HG02798 (cell line): ENCODE results near the gene MCTP2.
A peak's percentile ranks its signal among the peaks of the same experiment; 100 is the strongest.

Experiments used
- ATAC-seq: cut with Tn5 transposase; IDR thresholded peaks from one replicate; pipeline ENCODE4 v1.9.1; 2021; ENCODE audit warnings: mild to moderate bottlenecking; ENCODE audit not compliant: unreplicated experiment, poor library complexity

Gene MCTP2

DNA sequence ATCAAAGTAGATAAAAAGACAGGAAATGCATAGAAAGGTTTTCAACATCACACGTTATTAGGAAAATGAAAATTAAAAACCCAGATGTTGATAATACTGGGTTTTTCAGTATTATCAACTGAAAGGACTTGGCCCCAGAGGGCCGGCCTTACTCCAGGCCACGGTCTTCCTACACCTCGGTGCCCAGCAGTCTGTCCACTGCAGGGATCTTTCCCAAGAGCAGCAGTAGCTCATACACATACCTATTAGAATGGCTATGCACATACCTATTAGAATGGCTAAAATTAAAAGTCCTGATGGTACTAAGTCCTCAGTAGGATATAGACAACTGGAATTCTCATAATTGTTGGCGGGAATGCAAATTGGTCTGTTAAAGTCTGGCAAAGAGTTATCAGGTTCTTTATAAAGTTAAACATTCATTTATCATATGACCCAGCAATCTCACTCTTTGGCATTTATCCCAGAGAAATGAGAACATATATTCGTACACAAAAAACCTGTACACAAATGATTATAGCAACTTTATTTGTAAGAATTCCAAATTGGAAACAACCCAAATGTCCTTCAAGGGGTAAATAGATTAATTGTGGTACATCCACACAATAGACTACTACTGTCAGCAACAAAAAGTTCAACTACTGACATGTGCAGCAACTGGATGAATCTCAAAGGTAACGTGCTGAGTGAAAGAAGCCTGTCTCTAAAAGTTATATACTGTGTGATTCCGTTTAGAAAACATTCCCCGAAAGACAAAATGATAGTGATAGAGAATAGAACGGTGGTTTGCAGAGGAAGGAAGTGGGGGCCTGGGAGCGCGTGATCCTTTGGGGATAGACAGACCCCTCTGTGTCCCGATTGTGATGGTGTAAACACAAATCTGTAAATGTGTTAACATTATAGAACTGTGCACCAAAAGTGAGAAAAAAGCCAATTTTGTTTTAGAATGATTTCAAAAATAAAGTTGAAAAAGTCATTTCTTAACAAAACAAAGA lies 62.3 kb downstream of the MCTP2 start:
- ATAC-seq: no peak

DNA sequence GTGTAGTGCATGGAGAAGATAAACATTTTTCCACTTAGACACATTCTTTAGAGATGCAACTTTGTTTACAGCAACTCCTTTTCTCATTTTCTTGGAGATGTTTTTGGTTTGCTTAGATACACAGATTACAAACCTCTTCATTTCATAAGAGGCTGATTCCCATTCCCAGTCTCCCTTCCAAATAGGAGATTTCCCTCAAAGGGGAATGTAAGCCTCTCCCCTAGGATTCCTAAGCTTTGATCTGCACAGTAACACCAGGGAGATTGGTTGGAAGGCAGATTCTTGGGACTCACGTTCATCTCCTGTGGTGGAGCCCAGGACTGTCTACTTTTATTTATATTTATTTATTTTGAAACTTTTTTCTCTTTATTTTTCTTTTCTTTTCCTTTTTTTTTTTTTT lies 63.2 kb downstream of the MCTP2 start:
- no peak for ATAC-seq

DNA sequence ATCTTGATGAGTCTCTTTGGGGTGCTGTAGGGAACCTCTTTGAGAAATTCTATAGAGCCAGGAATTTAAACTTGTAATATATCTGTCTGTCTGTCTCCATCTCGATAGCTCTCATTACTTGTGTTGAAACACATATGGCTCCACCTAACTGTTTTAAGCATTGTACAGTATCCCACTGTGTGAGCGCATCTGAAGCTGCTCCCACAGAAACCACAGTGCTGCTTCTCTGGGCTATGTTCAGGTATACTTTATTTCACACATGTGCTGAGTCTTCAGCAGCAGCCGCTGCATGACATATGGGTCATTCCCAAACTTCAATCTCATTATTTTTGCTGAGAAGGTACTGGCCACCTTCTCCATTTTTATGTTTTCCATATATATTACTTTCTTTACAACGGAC lies 63.9 kb downstream of the MCTP2 start:
- no peak for ATAC-seq

DNA sequence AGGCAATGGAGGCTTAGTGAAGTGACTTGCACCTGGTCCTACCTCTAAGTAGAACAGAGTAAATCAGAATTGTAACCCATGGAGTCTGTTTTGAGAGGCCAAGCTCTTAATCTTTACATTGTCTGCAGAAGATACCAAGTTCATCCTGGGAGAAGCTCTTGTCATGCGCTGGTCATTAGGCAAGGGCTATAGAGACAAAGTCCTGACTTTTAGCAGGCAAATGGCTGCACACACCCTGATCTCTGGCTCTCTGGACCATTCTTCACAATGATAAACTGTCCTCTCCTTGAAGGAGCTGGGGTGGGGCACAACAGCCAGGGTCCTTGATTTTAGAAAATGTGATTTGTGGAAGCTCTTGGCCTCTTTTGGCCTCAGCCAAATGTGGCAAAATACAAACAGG lies 65.4 kb downstream of the MCTP2 start:
- ATAC-seq: no peak

DNA sequence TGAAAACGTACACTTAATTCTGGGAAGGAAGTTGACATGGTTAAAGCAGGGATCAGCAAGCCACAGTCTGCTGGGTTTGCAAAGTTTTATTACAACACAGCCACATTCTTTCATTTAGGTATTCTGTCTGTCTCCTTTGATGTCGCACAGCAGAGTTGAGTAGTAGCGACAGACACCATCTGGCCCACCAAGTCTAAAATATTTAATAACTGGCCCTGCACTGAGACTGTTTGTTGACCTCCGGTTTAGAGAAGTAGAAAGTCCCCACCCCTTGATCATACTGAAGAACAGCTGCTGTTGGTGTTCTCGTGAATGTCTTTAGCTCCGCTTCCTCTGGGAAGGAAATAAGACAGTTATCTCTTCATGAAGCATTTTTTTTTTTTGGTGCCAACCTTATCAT lies 66.2 kb downstream of the MCTP2 start:
- ATAC-seq: peak; percentile 86

DNA sequence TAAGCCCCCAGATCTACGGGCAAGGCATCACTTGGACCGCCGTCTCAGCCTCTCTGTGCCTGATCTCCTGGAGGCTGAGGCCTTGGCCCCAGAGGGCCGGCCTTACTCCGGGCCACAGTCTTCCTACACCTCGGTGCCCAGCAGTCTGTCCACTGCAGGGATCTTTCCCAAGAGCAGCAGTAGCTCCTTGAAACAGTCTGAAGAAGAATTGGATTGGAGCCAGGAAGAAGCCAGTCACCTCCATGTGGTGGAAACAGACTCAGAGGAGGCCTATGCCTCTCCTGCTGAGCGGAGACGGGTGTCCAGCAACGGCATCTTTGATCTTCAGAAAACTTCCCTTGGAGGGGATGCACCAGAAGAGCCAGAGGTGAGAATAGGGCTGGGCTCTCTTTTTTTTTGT lies 67.0 kb downstream of the MCTP2 start:
- ATAC-seq: no peak

DNA sequence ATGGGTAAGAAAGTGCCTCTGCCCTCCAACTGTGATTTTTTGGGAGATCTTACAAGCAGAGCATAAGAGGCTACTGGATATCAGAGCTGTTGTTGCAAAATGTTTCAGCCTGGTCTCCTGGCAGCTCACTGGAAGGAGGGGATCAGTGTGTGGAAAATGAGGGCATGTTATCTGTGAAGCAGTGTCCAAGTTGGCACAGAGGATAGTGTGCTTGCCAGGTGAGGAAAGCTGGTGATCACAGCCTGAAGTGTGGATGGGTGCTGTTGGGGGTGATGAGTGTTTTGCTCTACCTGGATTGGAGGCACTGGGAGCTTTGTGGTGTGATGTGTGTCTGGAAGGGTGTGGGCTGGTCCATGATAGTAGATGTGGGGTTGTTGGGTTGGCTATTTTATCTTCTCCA lies 69.3 kb downstream of the MCTP2 start:
- ATAC-seq: no peak

DNA sequence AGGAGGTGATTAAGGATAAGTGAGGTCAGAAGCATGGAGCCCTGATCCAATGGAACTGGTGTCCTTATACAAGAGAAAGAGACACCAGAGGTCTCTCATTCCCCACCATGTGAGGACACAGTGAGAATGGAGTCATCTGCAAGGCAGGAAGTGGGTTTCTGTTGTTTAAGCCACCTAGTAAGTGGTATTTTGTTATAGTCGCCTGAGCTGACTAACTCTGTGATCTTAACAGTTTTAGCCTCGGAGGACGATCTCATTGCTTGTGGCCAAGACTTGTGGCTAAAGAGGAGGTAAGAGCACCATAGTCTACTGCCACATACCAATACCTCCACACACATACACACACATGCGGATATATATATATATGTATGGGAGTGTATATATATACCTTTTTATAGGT lies 73.8 kb downstream of the MCTP2 start:
- peak; percentile 37 for ATAC-seq

DNA sequence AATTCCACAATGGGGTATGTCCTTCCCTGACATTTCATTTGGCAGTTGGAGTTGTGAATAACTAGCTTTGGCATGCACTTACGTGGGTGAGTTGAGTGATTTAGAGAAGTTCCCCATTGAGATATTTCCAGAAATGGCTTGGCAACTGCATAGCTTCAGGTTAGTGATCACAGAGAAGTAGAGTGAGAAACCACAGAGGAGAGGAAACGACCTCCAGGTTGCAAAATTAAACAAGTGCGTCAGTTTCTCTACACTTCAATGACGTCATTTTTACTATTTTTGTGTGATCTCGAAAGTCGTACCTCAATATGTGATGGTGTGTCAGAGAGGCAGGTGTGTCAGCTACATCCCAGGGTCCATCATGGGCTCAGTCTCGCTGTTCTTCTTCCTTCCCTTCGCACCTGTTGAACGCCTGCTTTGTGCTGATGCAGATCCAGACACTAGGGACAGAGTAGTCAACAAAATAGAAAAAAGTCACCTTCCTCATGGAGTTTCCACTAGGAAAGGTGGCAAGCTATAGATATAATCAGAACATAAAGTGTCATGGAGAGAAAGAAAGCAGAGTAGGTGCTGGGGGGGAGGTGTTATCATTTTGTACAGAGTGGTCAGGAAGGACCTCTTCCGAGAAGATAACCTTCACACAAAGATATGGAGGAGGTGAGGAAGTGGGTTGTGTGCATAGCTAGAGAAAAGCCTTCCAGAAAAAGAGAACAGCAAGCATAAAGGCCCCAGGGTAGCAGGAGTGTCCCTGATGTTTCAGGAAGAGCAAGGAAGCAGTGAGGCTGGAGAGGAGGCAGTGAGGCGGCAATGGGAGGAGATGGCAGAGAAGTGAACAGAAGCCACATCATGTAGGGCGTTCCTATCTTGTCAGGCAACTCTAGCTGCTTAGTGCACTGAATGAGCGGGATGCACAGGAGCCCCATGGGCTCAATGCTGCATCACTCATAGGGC lies 75.6 kb downstream of the MCTP2 start:
- ATAC-seq: peak; percentile 89

DNA sequence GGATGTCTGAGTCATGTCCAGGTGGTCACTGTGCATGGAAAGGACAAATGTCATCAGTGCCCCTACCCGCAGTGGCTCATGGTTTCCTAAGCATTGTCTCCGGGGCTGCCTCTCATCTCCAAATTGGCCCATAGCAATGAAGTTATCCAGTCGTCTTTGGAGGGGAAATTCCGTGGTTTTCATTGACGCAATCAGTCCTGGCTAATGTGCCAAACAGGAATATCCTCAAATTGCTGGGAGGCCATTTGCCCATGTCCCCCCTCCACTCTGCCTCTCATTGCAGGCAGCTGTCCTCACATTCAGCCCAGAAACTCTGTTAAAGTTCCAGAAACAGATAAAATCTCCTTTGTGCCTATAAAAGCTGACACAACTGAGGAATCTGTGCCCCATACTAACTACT lies 81.6 kb downstream of the MCTP2 start:
- ATAC-seq: no peak

DNA sequence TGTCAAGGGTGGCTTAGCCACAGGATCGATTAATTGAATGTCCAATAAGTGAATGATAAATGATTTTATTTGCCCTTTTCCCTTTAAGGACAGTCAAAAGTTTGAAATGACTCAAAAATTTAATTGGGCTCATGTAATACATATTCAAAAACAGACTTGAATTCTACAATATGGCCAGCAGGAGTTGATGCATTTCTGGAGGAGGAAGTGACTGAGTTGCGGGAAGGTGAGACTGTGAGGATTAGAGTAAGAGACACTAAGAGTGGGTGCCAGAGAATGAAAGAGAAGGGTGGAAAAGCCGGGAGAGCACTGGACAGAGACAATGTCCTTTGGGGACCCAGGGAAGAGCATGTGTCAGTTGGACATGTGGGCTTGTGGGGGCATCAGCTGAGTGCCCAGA lies 83.3 kb downstream of the MCTP2 start:
- no peak for ATAC-seq

DNA sequence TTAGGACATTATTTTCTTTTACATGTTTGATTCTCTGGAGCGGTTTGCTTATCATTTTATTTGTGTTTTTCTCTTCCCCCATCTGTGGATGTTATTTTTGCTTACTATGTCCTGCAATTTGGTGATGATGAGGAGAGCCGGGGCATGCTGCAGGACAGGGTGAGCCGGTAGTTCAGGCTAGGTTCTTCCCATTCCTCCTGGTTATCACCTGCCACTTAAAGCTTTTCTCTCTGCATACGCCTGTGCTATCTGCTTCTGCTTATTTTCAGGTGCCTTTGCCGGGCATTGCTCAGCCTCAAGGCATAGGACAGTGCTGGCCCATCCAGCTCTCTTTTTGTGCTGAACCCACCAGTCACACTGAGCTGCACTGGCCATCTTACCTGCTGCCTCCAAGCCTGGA lies 85.8 kb downstream of the MCTP2 start:
- ATAC-seq: no peak

DNA sequence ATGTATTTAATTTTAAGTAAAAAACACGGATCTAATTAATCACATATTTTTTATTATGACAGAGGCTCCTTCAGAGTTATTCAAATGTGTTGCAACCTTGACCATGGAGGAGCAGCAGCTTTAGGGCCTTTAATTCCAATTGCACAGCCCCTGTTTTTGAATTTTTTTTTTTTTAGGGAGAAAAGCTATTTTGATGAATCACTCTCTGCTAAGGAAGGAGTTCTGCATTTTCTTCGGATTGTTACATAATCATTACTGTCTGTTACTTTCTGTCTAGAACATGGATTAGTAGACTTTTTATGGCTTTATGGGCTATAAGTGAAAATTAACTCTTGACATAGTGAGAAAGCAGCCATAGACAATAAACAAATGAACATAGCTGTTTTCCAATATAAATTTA lies 90.8 kb downstream of the MCTP2 start:
- no peak for ATAC-seq

DNA sequence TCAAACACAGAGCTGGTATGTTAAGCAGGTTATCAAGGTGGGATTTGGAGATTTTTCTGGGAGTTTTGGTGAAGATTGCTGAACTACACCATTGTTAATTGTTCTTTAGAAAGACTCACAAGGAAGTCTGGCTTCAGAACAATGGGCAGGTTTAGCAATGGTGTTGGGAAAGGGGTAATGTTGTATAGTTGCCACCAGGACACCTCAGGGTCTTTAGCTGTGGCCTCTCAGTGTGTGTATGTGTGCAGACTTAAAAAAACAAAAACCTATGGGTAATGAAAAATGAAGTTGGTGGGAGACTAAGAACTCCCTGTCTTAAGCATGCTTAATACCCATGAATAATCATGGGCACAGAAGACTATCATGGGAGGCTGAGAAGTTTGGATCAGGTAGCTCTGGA lies 91.7 kb downstream of the MCTP2 start:
- no peak for ATAC-seq

DNA sequence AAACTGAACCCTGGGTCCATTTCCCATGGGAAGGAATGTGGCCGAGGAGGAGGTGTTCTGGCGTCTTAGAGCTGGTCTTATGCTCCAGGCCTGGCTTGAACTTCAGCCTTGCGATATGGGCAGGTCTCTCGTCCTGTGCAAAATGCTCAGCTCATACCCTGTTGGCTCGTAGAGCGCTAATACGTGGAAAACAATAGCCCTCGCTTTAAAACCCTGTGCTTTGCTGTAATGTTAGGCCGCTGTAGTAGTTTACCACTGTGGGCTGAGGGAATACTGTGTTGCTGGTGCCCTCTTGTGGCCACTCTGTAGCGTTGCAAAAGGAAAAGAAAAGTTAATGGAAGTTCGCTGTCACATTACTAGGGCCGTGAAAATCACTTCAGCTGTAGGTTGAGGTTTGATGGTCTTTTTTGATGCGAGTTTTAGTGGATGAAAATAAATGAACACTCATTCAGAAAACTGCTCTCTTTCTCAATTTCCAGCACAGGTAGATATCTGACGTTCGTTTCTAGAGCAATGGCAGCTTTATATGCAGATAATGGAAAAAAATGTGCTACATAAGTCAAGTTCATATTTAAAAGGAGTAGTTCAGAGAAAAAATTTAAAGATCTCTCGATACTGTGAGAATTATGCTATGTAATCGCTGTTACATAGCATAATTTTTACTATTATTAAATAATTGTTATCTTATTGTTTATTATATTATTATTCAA lies 92.9 kb downstream of the MCTP2 start:
- peak; percentile 85 for ATAC-seq

DNA sequence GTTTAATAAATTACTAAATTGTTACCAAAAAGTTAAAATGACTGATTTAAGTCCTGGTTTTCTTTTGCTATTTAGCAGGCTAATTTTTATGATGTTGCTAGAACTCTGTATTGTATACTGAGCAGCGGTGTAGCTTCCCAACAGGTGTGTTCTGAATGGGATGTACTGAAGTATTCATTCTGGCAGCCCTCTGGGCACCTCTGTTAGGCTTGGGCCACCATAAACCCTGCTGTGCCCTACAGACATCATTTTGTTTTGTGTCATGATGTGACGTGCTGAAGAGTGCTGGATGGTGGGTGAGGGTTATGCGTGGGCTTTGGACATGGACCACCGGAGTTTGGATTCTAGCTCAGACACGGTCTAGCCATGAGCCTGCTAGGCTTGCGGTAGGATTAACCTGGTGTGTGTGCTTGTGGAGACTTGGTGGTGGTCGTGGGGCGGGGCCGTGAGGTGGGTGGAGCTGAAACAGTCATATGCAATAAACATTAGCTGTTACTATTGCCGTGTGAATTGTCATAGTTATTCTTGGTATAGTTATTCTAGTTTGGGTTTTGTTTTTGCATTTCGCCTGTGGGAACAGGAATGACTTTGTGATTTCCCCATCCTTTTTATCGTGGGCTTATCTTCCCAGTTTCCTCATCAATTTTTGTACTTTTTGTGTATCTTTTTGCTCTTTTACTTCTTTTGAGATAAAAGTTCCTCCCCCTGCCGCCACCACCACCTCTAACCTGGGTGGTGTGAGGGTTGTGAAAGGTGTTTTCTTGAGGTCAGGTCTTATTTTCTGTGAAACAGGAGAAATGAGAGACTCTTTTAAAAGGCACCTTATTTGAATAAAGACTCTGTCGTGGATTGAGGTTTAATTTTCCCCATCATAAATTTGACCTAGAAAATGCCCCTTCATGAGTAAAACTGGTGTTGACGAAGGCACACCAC lies 93.7 kb downstream of the MCTP2 start:
- ATAC-seq: no peak

DNA sequence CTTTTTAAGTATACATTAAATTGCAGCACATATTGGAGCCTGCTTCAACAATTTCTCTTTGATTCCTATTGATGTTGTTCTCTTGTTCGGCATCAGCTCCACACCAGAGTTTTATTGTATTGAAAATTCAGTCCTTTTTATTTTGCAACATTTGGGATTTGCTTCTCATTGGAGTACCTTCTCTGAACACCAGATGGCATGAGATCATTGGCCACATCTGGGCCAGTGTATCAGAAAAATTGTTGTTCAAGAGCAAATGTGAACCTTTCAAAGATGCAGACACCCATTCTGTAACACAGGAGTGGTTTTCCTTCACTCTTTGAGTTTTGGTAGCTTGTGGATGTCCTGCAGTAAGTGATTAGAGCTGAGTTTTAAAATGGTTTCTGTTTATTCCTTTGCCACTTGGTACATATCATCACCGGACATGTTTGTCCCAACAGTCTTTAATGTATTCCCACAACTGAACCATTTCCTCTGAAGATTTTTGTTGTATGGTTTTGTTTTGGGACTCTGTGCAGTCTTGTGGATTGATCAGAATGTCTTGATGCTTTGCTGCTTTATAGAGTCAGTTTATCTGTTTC lies 96.1 kb downstream of the MCTP2 start:
- ATAC-seq: no peak

DNA sequence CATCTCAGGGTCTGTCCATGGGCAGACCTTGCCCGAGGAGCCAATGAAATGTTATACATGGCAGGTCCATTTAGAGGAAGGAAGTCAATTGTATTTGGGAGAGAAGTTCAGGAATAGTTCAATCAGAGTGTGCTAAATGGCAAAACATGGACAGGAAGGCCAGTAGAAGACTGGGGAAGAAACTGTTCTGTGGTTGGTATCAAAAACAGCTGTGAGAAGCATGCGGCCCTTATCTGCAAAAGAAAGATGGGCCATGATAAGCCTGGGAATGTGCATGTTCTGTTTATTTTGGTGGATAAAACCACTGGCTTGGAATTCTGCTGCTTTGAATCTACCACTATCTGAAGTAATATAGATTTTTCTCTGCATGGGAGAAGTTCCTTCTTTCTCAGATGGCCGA lies 100.4 kb downstream of the MCTP2 start:
- no peak for ATAC-seq

DNA sequence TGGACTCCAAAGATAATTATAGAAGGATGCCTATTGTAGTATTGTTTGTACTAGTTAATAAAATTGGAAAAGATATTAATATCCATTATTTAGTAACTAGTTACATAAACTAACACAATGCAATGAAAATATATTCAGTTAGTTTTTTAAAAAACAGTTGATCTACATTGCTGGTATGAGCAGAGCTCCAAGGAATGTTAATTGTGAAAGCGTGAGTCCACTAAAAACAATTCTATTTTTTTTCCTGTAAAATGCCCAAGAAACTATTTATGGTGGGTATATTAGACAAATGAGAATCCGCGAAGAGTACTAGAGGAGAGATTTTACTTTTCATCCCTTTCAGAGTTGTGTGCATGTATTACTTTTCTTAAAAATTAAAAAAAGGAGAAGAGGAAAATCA lies 104.3 kb downstream of the MCTP2 start:
- no peak for ATAC-seq
